Activated CD8-positive, alpha-beta T cell treated with anti-CD3 and anti-CD28 coated beads for 36 hours (primary cell): ENCODE measurements around the gene CFAP57. TPM values are rescaled to one million over a fixed set of nuclear protein-coding genes. Genes with fewer than 3 reads are reported as not detected.

ENCODE experiments used
- ATAC-seq: fragments of 200-7000 bp; cut with Tn5 transposase; one replicate; pipeline ENCODE4 v1.10.0; 2021; ENCODE audit warnings: mild to moderate bottlenecking, moderate library complexity
- CTCF ChIA-PET: fragments of 350-600 bp; sonication (Branson Sonifier 250); formaldehyde crosslinking; loops from one replicate; lab custom pipeline; 2021; ENCODE audit warnings: antibody characterized with exemption; lab: Charles Lee
- POLR2A ChIA-PET: fragments of 350-600 bp; sonication (Branson Sonifier 250); formaldehyde crosslinking; loops from one replicate; lab custom pipeline; 2021; ENCODE audit warnings: antibody characterized with exemption; lab: Charles Lee
- DNase-seq: peaks from one replicate; pipeline ENCODE4 v3.0.0-alpha.2; 2020
- H3K27ac Mint-ChIP-seq: one replicate; pipeline ENCODE4 v1.8.0; 2021; ENCODE audit warnings: mild to moderate bottlenecking, mixed read lengths
- H3K27me3 Mint-ChIP-seq: one replicate; pipeline ENCODE4 v1.8.0; 2021; ENCODE audit warnings: mixed read lengths
- H3K36me3 Mint-ChIP-seq: one replicate; pipeline ENCODE4 v1.8.0; 2021; ENCODE audit warnings: low read depth, mixed read lengths
- H3K4me1 Mint-ChIP-seq: one replicate; pipeline ENCODE4 v1.8.0; 2021; ENCODE audit warnings: low read depth, mixed read lengths
- H3K4me3 Mint-ChIP-seq: one replicate; pipeline ENCODE4 v1.8.0; 2021; ENCODE audit warnings: mild to moderate bottlenecking, moderate library complexity, mixed read lengths
- H3K9me3 Mint-ChIP-seq: one replicate; pipeline ENCODE4 v1.8.0; 2021; ENCODE audit warnings: mixed read lengths
- CTCF ChIP-seq: fragments of 200-600 bp; IDR thresholded peaks from one replicate; pipeline ENCODE4 v1.8.0; 2022; ENCODE audit warnings: antibody characterized with exemption, mild to moderate bottlenecking
- intact Hi-C: fragments of 100-400 bp; cut with micrococcal nuclease; formaldehyde crosslinking; loops from one replicate; pipeline ENCODE4 v1.10.0; 2022
- total RNA-seq, 2 experiments: library from RNA; stranded (reverse); gene quantifications; one replicate each; pipeline ENCODE4 v1.2.3, GENCODE V29; 2021

CFAP57 gene
- total RNA-seq, 2 experiments from 2014 or later, result 0.18 to 0.23 TPM

GRCh38 chr1:43292216-43292615 lies 120.1 kb downstream of the CFAP57 start:
- Mint-ChIP-seq H3K4me3 (no peak overlapping the region), H3K27me3 (peaks cover 2% of the 10 kb centered on the region), H3K36me3 (no peaks in the 10 kb centered on the region), H3K4me1 (peaks cover 14% of the 10 kb centered on the region), H3K27ac (no peak overlapping the region), H3K9me3 (no peaks in the 10 kb centered on the region)
- ATAC-seq, result no peak
- TF ChIP-seq CTCF, result no peak
- CTCF ChIA-PET, result interaction anchor here (4.2 kb wide), 1 partner anchor 123 kb away, joined by 10 read pairs; no protein-coding TSS in a partner anchor
- intact Hi-C loops, result no loop called here
- no peak for DNase-seq
- POLR2A ChIA-PET, result no interaction called here

- CTCF ChIA-PET, result interaction anchor here (4.2 kb wide), 1 partner anchor 122 kb away, joined by 10 read pairs; no protein-coding TSS in a partner anchor
- ATAC-seq (no peak), DNase-seq (no peak)
- POLR2A ChIA-PET, result no interaction called here
- no peak overlapping the region for H3K4me3 Mint-ChIP-seq
- intact Hi-C loops, result no loop called here
- no peak for TF ChIP-seq CTCF
- H3K36me3 Mint-ChIP-seq, result no peaks in the 10 kb centered on the region
- peaks cover 1% of the 10 kb centered on the region for H3K27me3 Mint-ChIP-seq
- peaks cover 14% of the 10 kb centered on the region for H3K4me1 Mint-ChIP-seq
- no peak overlapping the region for H3K27ac Mint-ChIP-seq
- no peaks in the 10 kb centered on the region for H3K9me3 Mint-ChIP-seq
These were observed 120.5 kb downstream of the CFAP57 start for GRCh38 chr1:43292679-43293078.

GRCh38 chr1:43293176-43293575 lies 121.0 kb downstream of the CFAP57 start:
- POLR2A ChIA-PET, result interaction anchor here (0.8 kb wide), 1 partner anchor 8 kb away, joined by 3 read pairs; the partner anchor contains the start of gene C1orf210
- no peak overlapping the region for H3K27ac Mint-ChIP-seq
- peaks cover 1% of the 10 kb centered on the region for H3K27me3 Mint-ChIP-seq
- ATAC-seq, result no peak
- CTCF ChIA-PET, result interaction anchor here (4.2 kb wide), 1 partner anchor 122 kb away, joined by 10 read pairs; no protein-coding TSS in a partner anchor
- no peak overlapping the region for H3K4me3 Mint-ChIP-seq
- no peaks in the 10 kb centered on the region for H3K9me3 Mint-ChIP-seq
- no peak for DNase-seq
- no peak for TF ChIP-seq CTCF
- intact Hi-C loops, result no loop called here
- peaks cover 14% of the 10 kb centered on the region for H3K4me1 Mint-ChIP-seq
- no peaks in the 10 kb centered on the region for H3K36me3 Mint-ChIP-seq

- no peaks in the 10 kb centered on the region for H3K36me3 Mint-ChIP-seq
- DNase-seq (no peak), ATAC-seq (no peak)
- CTCF ChIA-PET, result interaction anchor here (1.5 to 4.2 kb wide), 2 partner anchors 8 to 121 kb away, joined by 4 to 10 read pairs; partner anchors contain the start of gene C1orf210
- H3K4me1 Mint-ChIP-seq, result peaks cover 14% of the 10 kb centered on the region
- H3K27ac Mint-ChIP-seq, result peak overlapping the region; percentile 19
- no peak for TF ChIP-seq CTCF
- intact Hi-C loops, result no loop called here
- no peaks in the 10 kb centered on the region for H3K27me3 Mint-ChIP-seq
- POLR2A ChIA-PET, result interaction anchor here (0.8 kb wide), 1 partner anchor 9 kb away, joined by 3 read pairs; the partner anchor contains the start of gene C1orf210
- no peaks in the 10 kb centered on the region for H3K9me3 Mint-ChIP-seq
- no peak overlapping the region for H3K4me3 Mint-ChIP-seq
These were observed 122.0 kb downstream of the CFAP57 start for GRCh38 chr1:43293896-43294760.

- POLR2A ChIA-PET, result no interaction called here
- no peaks in the 10 kb centered on the region for H3K9me3 Mint-ChIP-seq
- peaks cover 14% of the 10 kb centered on the region for H3K4me1 Mint-ChIP-seq
- intact Hi-C loops, result no loop called here
- H3K4me3 Mint-ChIP-seq, result no peak overlapping the region
- H3K36me3 Mint-ChIP-seq, result no peaks in the 10 kb centered on the region
- CTCF ChIA-PET, result interaction anchor here (1.5 to 4.2 kb wide), 2 partner anchors 9 to 120 kb away, joined by 4 to 10 read pairs; partner anchors contain the start of gene C1orf210
- DNase-seq (no peak), ATAC-seq (no peak)
- no peak overlapping the region for H3K27ac Mint-ChIP-seq
- no peak for TF ChIP-seq CTCF
- no peaks in the 10 kb centered on the region for H3K27me3 Mint-ChIP-seq
These were observed 122.6 kb downstream of the CFAP57 start for GRCh38 chr1:43294761-43295160.
